IMR-90 (cell line): ENCODE measurements around the gene SASH1. TPM values are rescaled to one million over a fixed set of nuclear protein-coding genes. Genes with fewer than 3 reads are reported as not detected.

Source experiments
- ATAC-seq: fragments of 200-7000 bp; cut with Tn5 transposase; 2 replicates; pipeline ENCODE4 v1.9.1; 2020; ENCODE audit warnings: low read depth, mild to moderate bottlenecking, moderate library complexity
- BruUV-seq: library from RNA; stranded (reverse); fragments of 400-500 nt; replicated peaks from 2 replicates; lab custom pipeline; 2021; lab: Mats Ljungman, UMichigan
- CTCF ChIA-PET: fragments of 300-600 bp; formaldehyde crosslinking; extraction: SDS; loops from one replicate; lab custom pipeline; 2021; ENCODE audit warnings: antibody characterized with exemption; lab: Yijun Ruan, JAX
- POLR2A ChIA-PET: fragments of 300-600 bp; sonication (Branson Sonifier 250); formaldehyde crosslinking; loops from one replicate; lab custom pipeline; 2022; ENCODE audit warnings: antibody characterized with exemption; ENCODE audit not compliant: unreplicated experiment; lab: Charles Lee
- DNase-seq: peaks from one replicate; pipeline ENCODE4 v3.0.0; 2013
- H2AFZ ChIP-seq: replicated peaks from 2 replicates; pipeline ENCODE3; 2013; ENCODE audit warnings: low read length, mild to moderate bottlenecking; ENCODE audit not compliant: poor library complexity
- H2AK5ac ChIP-seq: 2 replicates; pipeline ENCODE4 v1.6.1; 2013; ENCODE audit warnings: low read depth, low read length, inconsistent platforms
- H2AK9ac ChIP-seq: replicated peaks from 2 replicates; pipeline ENCODE3; 2013; ENCODE audit warnings: mild to moderate bottlenecking, low read depth, low read length, moderate library complexity; ENCODE audit not compliant: poor library complexity
- H2BK120ac ChIP-seq: 2 replicates; pipeline ENCODE4 v1.6.1; 2013; ENCODE audit warnings: low read depth, low read length, inconsistent platforms
- H2BK15ac ChIP-seq: 3 replicates; pipeline ENCODE4 v1.6.1; 2013; ENCODE audit warnings: low read depth, low read length, inconsistent platforms
- H2BK20ac ChIP-seq: 2 replicates; pipeline ENCODE4 v1.6.1; 2013; ENCODE audit warnings: low read depth, mild to moderate bottlenecking, inconsistent platforms, low read length, moderate library complexity
- H2BK5ac ChIP-seq: 2 replicates; pipeline ENCODE4 v1.6.1; 2013; ENCODE audit warnings: mild to moderate bottlenecking, low read depth, low read length, inconsistent platforms; ENCODE audit not compliant: poor library complexity, severe bottlenecking
- H3K14ac ChIP-seq: replicated peaks from 2 replicates; pipeline ENCODE4 v1.6.1; 2013; ENCODE audit warnings: low read depth, low read length, inconsistent platforms
- H3K18ac ChIP-seq: 2 replicates; pipeline ENCODE4 v1.6.1; 2013; ENCODE audit warnings: low read depth, low read length, control low read depth
- H3K23ac ChIP-seq: 2 replicates; pipeline ENCODE4 v1.6.1; 2013; ENCODE audit warnings: low read depth, low read length, inconsistent platforms
- H3K27ac ChIP-seq: 2 replicates; pipeline ENCODE4 v1.5.1; 2013; ENCODE audit warnings: mild to moderate bottlenecking, control low read depth, low read length; ENCODE audit not compliant: insufficient read depth
- H3K27me3 ChIP-seq: 2 replicates; pipeline ENCODE4 v1.6.1; 2013; ENCODE audit warnings: low read length; ENCODE audit not compliant: control insufficient read depth, insufficient read depth
- H3K36me3 ChIP-seq: 2 replicates; pipeline ENCODE4 v1.6.1; 2013; ENCODE audit warnings: low read length, mixed read lengths; ENCODE audit not compliant: control insufficient read depth, insufficient read depth
- H3K4ac ChIP-seq: 2 replicates; pipeline ENCODE4 v1.6.1; 2013; ENCODE audit warnings: low read depth, low read length, inconsistent platforms
- H3K4me1 ChIP-seq: 2 replicates; pipeline ENCODE4 v1.6.1; 2013; ENCODE audit warnings: low read length, mixed read lengths; ENCODE audit not compliant: control insufficient read depth, insufficient read depth
- H3K4me2 ChIP-seq: 2 replicates; pipeline ENCODE4 v1.6.1; 2013; ENCODE audit warnings: low read depth, mild to moderate bottlenecking, control low read depth, low read length, moderate library complexity
- H3K4me3 ChIP-seq: 2 replicates; pipeline ENCODE4 v1.5.1; 2013; ENCODE audit warnings: low read depth, mild to moderate bottlenecking, control low read depth, low read length, moderate library complexity; ENCODE audit not compliant: insufficient read depth
- H3K56ac ChIP-seq: 2 replicates; pipeline ENCODE4 v1.6.1; 2013; ENCODE audit warnings: low read length, inconsistent platforms; ENCODE audit not compliant: insufficient read depth; ENCODE audit errors: extremely low read depth
- H3K79me1 ChIP-seq, 2 experiments: 2 replicates each; pipeline ENCODE4 v1.6.1; 2013; ENCODE audit warnings: low read length in 2 of 2, inconsistent platforms in 1 of 2, low read depth in 1 of 2
- H3K9ac ChIP-seq: 2 replicates; pipeline ENCODE4 v1.6.1; 2013; ENCODE audit warnings: low read depth, low read length, control low read depth
- H3K9me1 ChIP-seq: 2 replicates; pipeline ENCODE4 v1.6.1; 2013; ENCODE audit warnings: low read length, inconsistent platforms; ENCODE audit not compliant: insufficient read depth
- H3K9me3 ChIP-seq: 2 replicates; pipeline ENCODE4 v1.6.1; 2013; ENCODE audit warnings: low read length; ENCODE audit not compliant: control insufficient read depth, insufficient read depth
- H4K20me1 ChIP-seq: 2 replicates; pipeline ENCODE4 v1.6.1; 2013; ENCODE audit warnings: low read length, inconsistent platforms; ENCODE audit not compliant: insufficient read depth
- H4K5ac ChIP-seq: 2 replicates; pipeline ENCODE4 v1.6.1; 2013; ENCODE audit warnings: mild to moderate bottlenecking, low read depth, low read length, control low read depth
- H4K8ac ChIP-seq, 2 experiments: 2 replicates each; pipeline ENCODE4 v1.6.1; 2013; ENCODE audit warnings: low read depth in 2 of 2, low read length in 2 of 2, control low read depth in 1 of 2, inconsistent platforms in 1 of 2
- H4K91ac ChIP-seq: 2 replicates; pipeline ENCODE4 v1.6.1; 2013; ENCODE audit warnings: low read depth, low read length, inconsistent platforms; ENCODE audit not compliant: insufficient read depth
- CTCF ChIP-seq: conservative IDR thresholded peaks from 2 replicates; pipeline ENCODE4 v1.5.1; 2012; ENCODE audit warnings: mild to moderate bottlenecking, low read depth, low read length, improper control_type of control experiment
- FOS ChIP-seq: fragments of 150-350 bp; IDR thresholded peaks from 2 replicates; pipeline ENCODE4 v1.6.1; 2016; ENCODE audit warnings: low read depth, low read length
- MAZ ChIP-seq: IDR thresholded peaks from 2 replicates; pipeline ENCODE4 v1.6.1; 2012; ENCODE audit warnings: low read depth, mild to moderate bottlenecking, low read length, improper control_type of control experiment, moderate library complexity, borderline replicate concordance
- NFE2L2 ChIP-seq: fragments of 150-350 bp; IDR thresholded peaks from 2 replicates; pipeline ENCODE4 v1.6.1; 2016; ENCODE audit warnings: low read depth, mild to moderate bottlenecking, low read length
- WGBS, 2 experiments: methylation state at CpG; one replicate each; pipeline versions ENCODE4 v1.1.5 to v1.1.7; 2013; ENCODE audit warnings: missing lambda C conversion rate in 2 of 2; ENCODE audit not compliant: insufficient read length in 1 of 2; ENCODE audit errors: extremely low coverage in 2 of 2; 5-methylcytosine and 5-hydroxymethylcytosine counted together
- dilution Hi-C: fragments of 300-500 bp; cut with HindIII; formaldehyde crosslinking; loops from one replicate; pipeline ENCODE4 v1.14.3; 2018; ENCODE audit warnings: low sequenced_read_pairs; ENCODE audit not compliant: unreplicated experiment
- in situ Hi-C: fragments of 300-500 bp; cut with MboI; formaldehyde crosslinking; loops from 3 replicates; pipeline ENCODE4 v1.14.3; 2019; ENCODE audit warnings: low sequenced_read_pairs, inconsistent platforms, mixed read lengths
- intact Hi-C: fragments of 100-400 bp; cut with micrococcal nuclease; formaldehyde crosslinking; loops from 2 replicates; pipeline ENCODE4 v1.10.0; 2022
- polyA plus RNA-seq, 3 experiments: library from polyadenylated mRNA; depleted of rRNA; stranded (reverse); fragments of >200 nt; gene quantifications; 2 replicates each; pipeline ENCODE4 v1.2.3, GENCODE V29; 2012; ENCODE audit warnings: low replicate concordance in 1 of 3
- total RNA-seq: library from RNA; depleted of rRNA; stranded (reverse); fragments of >200 nt; gene quantifications from 2 replicates; pipeline ENCODE4 v1.2.3, GENCODE V29; 2012
- TF ChIP-seq, protein P1 (sequence below): fragments of 150-350 bp; IDR thresholded peaks from 2 replicates; pipeline ENCODE4 v1.6.1; 2016; ENCODE audit warnings: low read depth, mild to moderate bottlenecking, low read length, moderate library complexity, borderline replicate concordance

SASH1 gene
- total and polyA plus RNA-seq, 2 of the 4 experiments (the other 2 are of a cell fraction): 11.6 to 16.5 TPM

GRCh38 chr6:148452876-148453275, 110.2 kb downstream of the SASH1 start:
- Histone ChIP-seq H3K9me3 (no peaks in the 10 kb centered on the region), H3K9ac (no peak overlapping the region), H4K5ac (no peak overlapping the region), H4K20me1 (no peaks in the 10 kb centered on the region), H2BK120ac (no peak overlapping the region), H2BK20ac (no peak overlapping the region), H2AK5ac (no peak overlapping the region), H3K9me1 (peaks cover 6% of the 10 kb centered on the region; the same call in 1 of the 2 replicates), H3K27ac (no peak overlapping the region), H4K8ac (no peak overlapping the region), H2BK5ac (no peak overlapping the region), H3K36me3 (peaks cover 3% of the 10 kb centered on the region; the same call in 1 of the 2 replicates), H2BK15ac (no peak overlapping the region), H3K56ac (no peak overlapping the region), H2AK9ac (no peak overlapping the region), H3K4me2 (no peak overlapping the region), H3K14ac (no peak overlapping the region), H3K23ac (no peak overlapping the region), H3K79me1 (peaks cover 26 to 65% of the 10 kb centered on the region in 2 experiments), H3K4me1 (peaks cover 2% of the 10 kb centered on the region), H2AFZ (no peak overlapping the region), H3K27me3 (no peaks in the 10 kb centered on the region), H3K4me3 (no peak overlapping the region), H3K4ac (no peak overlapping the region), H4K91ac (no peak overlapping the region), H3K18ac (no peak overlapping the region)
- intact Hi-C loops (no loop called here), in situ Hi-C loops (no loop called here), dilution Hi-C loops (no loop called here)
- no TSS peak for BruUV-seq
- ATAC-seq (no peak), DNase-seq (no peak)
- ChIA-PET CTCF (interaction anchor here (1.1 kb wide), 1 partner anchor 273 kb away, joined by 3 read pairs; no protein-coding TSS in a partner anchor), POLR2A (no interaction called here)
- 90% methylated on average over 2 of the region's 16 CpGs; no CpG with 5 or more reads in 1 of the 2 experiments for WGBS, 2 experiments
- TF ChIP-seq, protein P1, sequence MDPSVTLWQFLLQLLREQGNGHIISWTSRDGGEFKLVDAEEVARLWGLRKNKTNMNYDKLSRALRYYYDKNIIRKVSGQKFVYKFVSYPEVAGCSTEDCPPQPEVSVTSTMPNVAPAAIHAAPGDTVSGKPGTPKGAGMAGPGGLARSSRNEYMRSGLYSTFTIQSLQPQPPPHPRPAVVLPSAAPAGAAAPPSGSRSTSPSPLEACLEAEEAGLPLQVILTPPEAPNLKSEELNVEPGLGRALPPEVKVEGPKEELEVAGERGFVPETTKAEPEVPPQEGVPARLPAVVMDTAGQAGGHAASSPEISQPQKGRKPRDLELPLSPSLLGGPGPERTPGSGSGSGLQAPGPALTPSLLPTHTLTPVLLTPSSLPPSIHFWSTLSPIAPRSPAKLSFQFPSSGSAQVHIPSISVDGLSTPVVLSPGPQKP: no peak
- TF ChIP-seq NFE2L2 (no peak), FOS (no peak), MAZ (no peak), CTCF (no peak)
